Spleen (tissue), 7 donors: ENCODE measurements around the gene SLC43A1.

Experiments used
- POLR2A ChIP-seq, 3 donors: fragments of 450-650 bp; IDR thresholded peaks; one replicate each; pipeline ENCODE4 v1.5.1; 2017; ENCODE audit warnings: antibody characterized with exemption in 3 of 3, mild to moderate bottlenecking in 1 of 3
- POLR2AphosphoS5 ChIP-seq, 3 donors: sonication (generic); formaldehyde crosslinking; IDR thresholded peaks; one replicate each; pipeline ENCODE4 v1.5.1; 2017; ENCODE audit warnings: antibody characterized with exemption in 3 of 3
- TF ChIP-seq, protein P1 (sequence below), 11 experiments: fragments of 200-600 bp in 7 of 11; fragments of 450-650 bp in 4 of 11; sonication (generic) in 4 of 11; IDR thresholded peaks in 8 of 11; conservative IDR thresholded peaks in 3 of 11; 1 replicate in 7 of 11; 2 replicates in 4 of 11; pipeline versions ENCODE4 v1.4.0 to v1.8.0; 2016 to 2021; ENCODE audit warnings: antibody characterized with exemption in 11 of 11, inconsistent platforms in 4 of 11, mild to moderate bottlenecking in 1 of 11
- donor health status: DM: no; HTN: no; CAD: no; lungs with moderate emphysema.
- donor health status: DM: no; HTN: no; CAD: no.
- donor health status: DM: no; HTN: no; CAD: no.

DNA sequence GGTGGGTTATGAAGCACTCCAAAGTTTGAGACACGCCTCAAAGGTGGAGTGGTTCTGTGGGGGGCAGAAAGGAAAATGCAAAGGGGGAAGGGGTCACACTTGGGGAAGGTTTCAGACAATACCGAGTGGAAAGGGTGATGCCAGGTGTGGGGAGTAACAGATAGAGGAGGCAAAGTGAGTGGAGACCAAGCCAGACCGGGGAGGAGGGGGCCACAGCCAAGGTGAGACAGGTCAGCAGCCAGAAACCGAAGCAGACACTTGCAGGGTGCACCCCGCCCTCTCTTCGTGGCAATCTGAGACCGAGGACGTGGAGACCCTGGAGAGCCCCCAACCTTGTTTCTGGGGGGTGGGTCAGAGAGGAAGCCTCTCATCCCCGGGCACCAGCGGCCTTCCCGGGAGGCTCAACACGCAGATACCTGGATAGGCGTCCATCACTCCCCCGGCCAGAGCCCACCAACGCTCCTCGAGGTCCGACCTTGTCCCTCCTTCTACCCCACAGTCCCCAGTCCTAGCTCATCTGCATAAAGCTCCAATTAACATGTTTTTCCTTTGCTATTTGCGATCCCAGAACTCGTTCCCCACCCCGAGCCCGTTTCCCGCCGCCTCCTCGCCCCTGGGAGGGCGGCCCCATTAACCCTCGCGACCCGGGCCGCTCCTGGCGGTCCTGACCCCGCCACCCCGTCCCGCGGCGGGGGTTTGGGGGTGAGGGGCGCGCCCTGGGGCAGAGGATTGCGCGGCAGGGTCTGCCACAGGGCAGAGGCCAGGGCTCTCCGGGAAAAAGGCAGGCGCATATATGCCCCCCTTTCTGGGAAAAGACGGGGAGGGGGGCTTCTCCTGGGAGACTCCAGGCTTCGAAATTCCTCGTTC is 33.4 kb downstream of the SLC43A1 start:
- TF ChIP-seq, protein P1, sequence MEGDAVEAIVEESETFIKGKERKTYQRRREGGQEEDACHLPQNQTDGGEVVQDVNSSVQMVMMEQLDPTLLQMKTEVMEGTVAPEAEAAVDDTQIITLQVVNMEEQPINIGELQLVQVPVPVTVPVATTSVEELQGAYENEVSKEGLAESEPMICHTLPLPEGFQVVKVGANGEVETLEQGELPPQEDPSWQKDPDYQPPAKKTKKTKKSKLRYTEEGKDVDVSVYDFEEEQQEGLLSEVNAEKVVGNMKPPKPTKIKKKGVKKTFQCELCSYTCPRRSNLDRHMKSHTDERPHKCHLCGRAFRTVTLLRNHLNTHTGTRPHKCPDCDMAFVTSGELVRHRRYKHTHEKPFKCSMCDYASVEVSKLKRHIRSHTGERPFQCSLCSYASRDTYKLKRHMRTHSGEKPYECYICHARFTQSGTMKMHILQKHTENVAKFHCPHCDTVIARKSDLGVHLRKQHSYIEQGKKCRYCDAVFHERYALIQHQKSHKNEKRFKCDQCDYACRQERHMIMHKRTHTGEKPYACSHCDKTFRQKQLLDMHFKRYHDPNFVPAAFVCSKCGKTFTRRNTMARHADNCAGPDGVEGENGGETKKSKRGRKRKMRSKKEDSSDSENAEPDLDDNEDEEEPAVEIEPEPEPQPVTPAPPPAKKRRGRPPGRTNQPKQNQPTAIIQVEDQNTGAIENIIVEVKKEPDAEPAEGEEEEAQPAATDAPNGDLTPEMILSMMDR (IDR thresholded peaks at IDR 0.05 in 8 of 11, conservative IDR thresholded peaks at IDR 0.05 in 3 of 11) = no peak
- TF ChIP-seq POLR2A (IDR thresholded peaks at IDR 0.05) (no peak), POLR2AphosphoS5 (IDR thresholded peaks at IDR 0.05) (no peak)
